Measurements from ENCODE around the gene B4GAT1.

DNA sequence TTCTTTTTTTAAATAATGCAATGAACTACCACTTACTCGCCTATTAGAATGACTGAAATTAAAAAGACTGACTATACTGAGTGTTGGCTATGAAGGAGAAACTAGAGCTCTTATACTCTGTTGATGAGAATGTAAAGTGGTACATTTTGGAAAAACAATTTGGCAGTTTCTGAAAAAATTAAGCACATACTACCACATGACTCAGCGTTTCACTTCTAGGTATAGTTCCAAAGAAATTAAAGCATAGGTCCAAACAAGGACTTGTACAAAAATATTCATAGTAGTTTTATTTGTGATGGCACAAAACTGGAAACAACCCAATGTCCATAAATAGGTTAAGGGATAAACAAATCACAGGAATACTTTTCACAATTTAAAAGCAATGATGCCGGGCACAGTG, 46.5 kb upstream of the B4GAT1 start:
- no peak for TF ChIP-seq POLR2A (IDR thresholded peaks at IDR 0.05; ENCODE audit: low read depth, low read length)
- no peak for TF ChIP-seq SPI1 (IDR thresholded peaks at IDR 0.05; ENCODE audit: low read depth, low read length)
- no peak for TF ChIP-seq POLR2AphosphoS5 (IDR thresholded peaks at IDR 0.05; ENCODE audit: low read depth, low read length)
- TF ChIP-seq TAF1 (IDR thresholded peaks at IDR 0.05; ENCODE audit: low read depth, low read length), result no peak
